Measurements from ENCODE around the gene HOXA13.

HOXA13 gene

GRCh38 chr7:27149842-27150567, 49.9 kb downstream of the HOXA13 start:
- Histone ChIP-seq H3K4me1 (ENCODE audit: control insufficient read depth, insufficient read depth, low read length) (peaks cover 11% of the 10 kb centered on the region), H3K9me3 (ENCODE audit: control insufficient read depth, insufficient read depth, low read depth, low read length) (no peaks in the 10 kb centered on the region), H3K27ac (ENCODE audit: extremely low read depth, low read depth, low read length) (peak overlapping the region; percentile 99), H3K36me3 (ENCODE audit: control insufficient read depth in 2 of 2, insufficient read depth in 1 of 2, low read length in 2 of 2) (peaks cover 0 to 48% of the 10 kb centered on the region in 2 experiments; a peak in 2 of 3 replicates), H3K4me3 (ENCODE audit: low read depth, low read length) (peak overlapping the region; percentile 59)
- ChIA-PET POLR2A (interaction anchor here (0.6 to 5.6 kb wide), 12 partner anchors 9 to 358 kb away, joined by 4 to 42 read pairs (median 10); partner anchors contain the start of genes HOXA10, HOXA11, HOXA4 and HOXA9), CTCF (interaction anchor here (0.6 to 4.3 kb wide), 24 partner anchors 9 to 1303 kb away, joined by 3 to 50 read pairs (median 4); partner anchors contain the start of gene HOXA4)
- TF ChIP-seq PRDM1 (tag by site-specific recombination; IDR thresholded peaks at IDR 0.05), result peak; percentile 46; the same call in 1 of the 2 replicates
- no peak for TF ChIP-seq KLF16 (tag by site-specific recombination; IDR thresholded peaks at IDR 0.05)
- no peak; the same call in none of the 2 replicates for TF ChIP-seq ZNF692 (tag by site-specific recombination; IDR thresholded peaks at IDR 0.05)
- no peak for TF ChIP-seq TSHZ1 (tag by site-specific recombination; IDR thresholded peaks at IDR 0.05; ENCODE audit: borderline replicate concordance)
- TF ChIP-seq, protein P1, sequence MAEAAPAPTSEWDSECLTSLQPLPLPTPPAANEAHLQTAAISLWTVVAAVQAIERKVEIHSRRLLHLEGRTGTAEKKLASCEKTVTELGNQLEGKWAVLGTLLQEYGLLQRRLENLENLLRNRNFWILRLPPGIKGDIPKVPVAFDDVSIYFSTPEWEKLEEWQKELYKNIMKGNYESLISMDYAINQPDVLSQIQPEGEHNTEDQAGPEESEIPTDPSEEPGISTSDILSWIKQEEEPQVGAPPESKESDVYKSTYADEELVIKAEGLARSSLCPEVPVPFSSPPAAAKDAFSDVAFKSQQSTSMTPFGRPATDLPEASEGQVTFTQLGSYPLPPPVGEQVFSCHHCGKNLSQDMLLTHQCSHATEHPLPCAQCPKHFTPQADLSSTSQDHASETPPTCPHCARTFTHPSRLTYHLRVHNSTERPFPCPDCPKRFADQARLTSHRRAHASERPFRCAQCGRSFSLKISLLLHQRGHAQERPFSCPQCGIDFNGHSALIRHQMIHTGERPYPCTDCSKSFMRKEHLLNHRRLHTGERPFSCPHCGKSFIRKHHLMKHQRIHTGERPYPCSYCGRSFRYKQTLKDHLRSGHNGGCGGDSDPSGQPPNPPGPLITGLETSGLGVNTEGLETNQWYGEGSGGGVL (tag by site-specific recombination; IDR thresholded peaks at IDR 0.05), result no peak
- no peak for TF ChIP-seq ZNF16 (tag by site-specific recombination; IDR thresholded peaks at IDR 0.05; ENCODE audit: low read depth)
- TF ChIP-seq ZNF175 (tag by site-specific recombination; IDR thresholded peaks at IDR 0.05), result no peak
- no peak for TF ChIP-seq ZNF626 (tag by site-specific recombination; IDR thresholded peaks at IDR 0.05)
- TF ChIP-seq ZNF707 (tag by site-specific recombination; IDR thresholded peaks at IDR 0.05), result no peak
- TF ChIP-seq OVOL3 (tag by site-specific recombination; IDR thresholded peaks at IDR 0.05), result no peak
- no peak for TF ChIP-seq ZNF530 (tag by site-specific recombination; IDR thresholded peaks at IDR 0.05; ENCODE audit: low read depth)
- TF ChIP-seq ZNF654 (tag by site-specific recombination; IDR thresholded peaks at IDR 0.05; ENCODE audit: low read depth), result no peak
- no peak for TF ChIP-seq INSM2 (tag by site-specific recombination; IDR thresholded peaks at IDR 0.05)
- TF ChIP-seq ZFP41 (tag by site-specific recombination; IDR thresholded peaks at IDR 0.05; ENCODE audit: borderline replicate concordance), result no peak
- TF ChIP-seq ZNF114 (tag by site-specific recombination; IDR thresholded peaks at IDR 0.05), result no peak
- TF ChIP-seq ZNF529 (tag by site-specific recombination; IDR thresholded peaks at IDR 0.05; ENCODE audit: insufficient replicate concordance), result no peak
- no peak for TF ChIP-seq YY2 (tag by site-specific recombination; IDR thresholded peaks at IDR 0.05)
- no peak for TF ChIP-seq ZFHX2 (tag by site-specific recombination; conservative IDR thresholded peaks at IDR 0.05)
- TF ChIP-seq ZBTB1 (tag by site-specific recombination; IDR thresholded peaks at IDR 0.05), result no peak
- no peak for TF ChIP-seq ZBTB8A (tag by site-specific recombination; IDR thresholded peaks at IDR 0.05)
- no peak for TF ChIP-seq SCRT2 (tag by site-specific recombination; IDR thresholded peaks at IDR 0.05)
- TF ChIP-seq ZIC2 (tag by site-specific recombination; IDR thresholded peaks at IDR 0.05), result 0 out of 2 replicates have a peak, but pooled peaks have one; percentile 7
- TF ChIP-seq SP3 (tag by site-specific recombination; IDR thresholded peaks at IDR 0.05), result no peak
- no peak for TF ChIP-seq ZBTB11 (tag by site-specific recombination; conservative IDR thresholded peaks at IDR 0.05; ENCODE audit: low read depth)
- no peak for TF ChIP-seq KLF7 (tag by site-specific recombination; IDR thresholded peaks at IDR 0.05; ENCODE audit: borderline replicate concordance)
- TF ChIP-seq SP2 (tag by site-specific recombination; IDR thresholded peaks at IDR 0.05), result no peak
